ENCODE data around the gene MRPL18. TPM values are rescaled to one million over a fixed set of nuclear protein-coding genes. Genes with fewer than 3 reads are reported as not detected.

The MRPL18 gene
- total RNA-seq, 1 experiment from 2014 or later, result 123 TPM

DNA sequence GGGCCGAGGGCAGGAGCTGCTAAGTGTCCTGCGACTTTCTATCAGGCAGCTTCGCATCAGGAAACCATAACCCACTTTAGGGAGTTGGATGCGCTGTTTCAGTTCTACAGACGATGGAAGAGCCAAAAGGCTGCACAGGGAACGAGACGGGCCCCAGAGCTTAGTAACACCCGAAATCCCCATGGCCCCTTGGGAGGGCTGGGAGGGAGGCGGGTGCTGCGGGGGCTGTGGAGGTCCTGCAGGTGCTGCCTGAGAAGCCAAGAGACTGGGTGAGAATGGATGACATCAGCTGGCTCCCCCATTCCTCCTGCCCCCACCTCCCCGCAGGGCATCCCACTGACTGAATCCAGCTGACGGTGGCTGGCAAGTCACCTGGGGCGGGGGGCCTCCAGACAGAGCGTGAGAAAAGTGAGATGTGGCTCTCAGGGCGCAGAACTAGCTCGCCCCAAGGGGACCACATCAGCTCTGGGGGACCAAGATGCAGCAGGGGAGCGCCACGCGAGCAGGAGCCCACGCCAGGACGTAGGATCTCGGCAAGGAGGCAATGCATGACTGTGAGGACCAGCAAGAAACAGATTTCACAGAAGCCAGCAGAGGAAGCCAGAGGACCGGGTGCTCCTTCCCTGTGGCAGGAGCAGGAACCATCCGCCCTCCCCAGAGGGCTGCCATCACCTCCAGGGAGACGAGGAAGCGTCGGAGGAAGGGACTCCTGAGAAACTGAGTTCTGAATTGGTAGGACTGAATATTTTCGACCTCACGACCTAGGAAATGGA lies 46.6 kb downstream of the MRPL18 start:
- TF ChIP-seq, protein P1, sequence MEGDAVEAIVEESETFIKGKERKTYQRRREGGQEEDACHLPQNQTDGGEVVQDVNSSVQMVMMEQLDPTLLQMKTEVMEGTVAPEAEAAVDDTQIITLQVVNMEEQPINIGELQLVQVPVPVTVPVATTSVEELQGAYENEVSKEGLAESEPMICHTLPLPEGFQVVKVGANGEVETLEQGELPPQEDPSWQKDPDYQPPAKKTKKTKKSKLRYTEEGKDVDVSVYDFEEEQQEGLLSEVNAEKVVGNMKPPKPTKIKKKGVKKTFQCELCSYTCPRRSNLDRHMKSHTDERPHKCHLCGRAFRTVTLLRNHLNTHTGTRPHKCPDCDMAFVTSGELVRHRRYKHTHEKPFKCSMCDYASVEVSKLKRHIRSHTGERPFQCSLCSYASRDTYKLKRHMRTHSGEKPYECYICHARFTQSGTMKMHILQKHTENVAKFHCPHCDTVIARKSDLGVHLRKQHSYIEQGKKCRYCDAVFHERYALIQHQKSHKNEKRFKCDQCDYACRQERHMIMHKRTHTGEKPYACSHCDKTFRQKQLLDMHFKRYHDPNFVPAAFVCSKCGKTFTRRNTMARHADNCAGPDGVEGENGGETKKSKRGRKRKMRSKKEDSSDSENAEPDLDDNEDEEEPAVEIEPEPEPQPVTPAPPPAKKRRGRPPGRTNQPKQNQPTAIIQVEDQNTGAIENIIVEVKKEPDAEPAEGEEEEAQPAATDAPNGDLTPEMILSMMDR (conservative IDR thresholded peaks at IDR 0.05; ENCODE audit: low read depth, low read length), result no peak
- TF ChIP-seq EZH2 (IDR thresholded peaks at IDR 0.05; ENCODE audit: low read length, unreplicated experiment), result no peak
- no peak for TF ChIP-seq EZH2phosphoT487 (IDR thresholded peaks at IDR 0.05; ENCODE audit: borderline replicate concordance, low read length)
- H2AFZ ChIP-seq (ENCODE audit: low read length), result no peak overlapping the region
- no peaks in the 10 kb centered on the region for H4K20me1 ChIP-seq (ENCODE audit: low read length)
- ATAC-seq (no peak), DNase-seq (no peak)
- H3K79me2 ChIP-seq (ENCODE audit: low read length), result no peaks in the 10 kb centered on the region
- CTCF ChIA-PET, result no interaction called here
- POLR2A ChIA-PET (ENCODE audit: unreplicated experiment), result no interaction called here
- no peaks in the 10 kb centered on the region for H3K9me2 ChIP-seq (replicated peaks; ENCODE audit: low read length)
- no peak overlapping the region for H3K4me3 ChIP-seq (ENCODE audit: low read length)
- no TSS peak for BruUV-seq (replicated peaks)
- H3K4me1 ChIP-seq (ENCODE audit: insufficient read depth, low read length), result no peaks in the 10 kb centered on the region
- no peak overlapping the region for H3K9ac ChIP-seq (ENCODE audit: low read length)
- intact Hi-C loops (cut with micrococcal nuclease), result no loop called here
- H3K36me3 ChIP-seq (ENCODE audit: low read depth, low read length), result no peaks in the 10 kb centered on the region
- no peaks in the 10 kb centered on the region for H3K9me3 ChIP-seq (ENCODE audit: low read length)
- H3F3A ChIP-seq (ENCODE audit: low read length, unreplicated experiment), result no peaks in the 10 kb centered on the region
- H3K27me3 ChIP-seq (ENCODE audit: low read length), result no peaks in the 10 kb centered on the region
- H3K4me2 ChIP-seq (ENCODE audit: low read length), result no peak overlapping the region
- H3K27ac ChIP-seq (ENCODE audit: low read length), result no peak overlapping the region

DNA sequence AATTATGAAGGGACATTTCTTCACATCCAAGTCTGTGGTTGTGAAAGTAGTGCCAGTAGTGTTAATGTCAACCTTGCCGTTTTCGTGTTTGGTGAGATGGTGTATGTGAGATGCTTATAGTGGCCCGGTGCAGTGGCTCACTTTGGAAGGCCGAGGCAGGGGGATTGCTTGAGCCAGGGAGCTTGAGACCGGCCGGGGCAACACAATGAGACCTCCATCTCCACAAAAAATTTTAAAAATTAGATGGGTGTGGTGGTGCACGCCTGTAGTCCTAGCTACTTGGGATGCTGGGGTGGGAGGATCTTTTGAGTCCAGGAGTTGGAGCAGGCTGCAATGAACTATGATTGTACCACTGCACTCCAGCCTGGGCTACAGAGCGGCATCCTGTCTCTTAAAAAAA lies 47.2 kb downstream of the MRPL18 start:
- no peak overlapping the region for H2AFZ ChIP-seq (ENCODE audit: low read length)
- no peaks in the 10 kb centered on the region for H3K9me3 ChIP-seq (ENCODE audit: low read length)
- H3K4me1 ChIP-seq (ENCODE audit: insufficient read depth, low read length), result no peaks in the 10 kb centered on the region
- DNase-seq, result no peak
- no peak overlapping the region for H3K4me3 ChIP-seq (ENCODE audit: low read length)
- no peak overlapping the region for H3K9ac ChIP-seq (ENCODE audit: low read length)
- H3K27me3 ChIP-seq (ENCODE audit: low read length), result no peaks in the 10 kb centered on the region
- CTCF ChIA-PET, result no interaction called here
- H3K79me2 ChIP-seq (ENCODE audit: low read length), result no peaks in the 10 kb centered on the region
- no peaks in the 10 kb centered on the region for H4K20me1 ChIP-seq (ENCODE audit: low read length)
- BruUV-seq (replicated peaks), result no TSS peak
- no peaks in the 10 kb centered on the region for H3K9me2 ChIP-seq (replicated peaks; ENCODE audit: low read length)
- H3K27ac ChIP-seq (ENCODE audit: low read length), result no peak overlapping the region
- no peaks in the 10 kb centered on the region for H3F3A ChIP-seq (ENCODE audit: low read length, unreplicated experiment)
- intact Hi-C loops (cut with micrococcal nuclease), result no loop called here
- TF ChIP-seq, protein P1 (conservative IDR thresholded peaks at IDR 0.05; ENCODE audit: low read depth, low read length), result no peak
- TF ChIP-seq EZH2phosphoT487 (IDR thresholded peaks at IDR 0.05; ENCODE audit: borderline replicate concordance, low read length) (no peak), EZH2 (IDR thresholded peaks at IDR 0.05; ENCODE audit: low read length, unreplicated experiment) (no peak)
- POLR2A ChIA-PET (ENCODE audit: unreplicated experiment), result no interaction called here
- H3K4me2 ChIP-seq (ENCODE audit: low read length), result no peak overlapping the region
- no peak for ATAC-seq
- H3K36me3 ChIP-seq (ENCODE audit: low read depth, low read length), result no peaks in the 10 kb centered on the region

DNA sequence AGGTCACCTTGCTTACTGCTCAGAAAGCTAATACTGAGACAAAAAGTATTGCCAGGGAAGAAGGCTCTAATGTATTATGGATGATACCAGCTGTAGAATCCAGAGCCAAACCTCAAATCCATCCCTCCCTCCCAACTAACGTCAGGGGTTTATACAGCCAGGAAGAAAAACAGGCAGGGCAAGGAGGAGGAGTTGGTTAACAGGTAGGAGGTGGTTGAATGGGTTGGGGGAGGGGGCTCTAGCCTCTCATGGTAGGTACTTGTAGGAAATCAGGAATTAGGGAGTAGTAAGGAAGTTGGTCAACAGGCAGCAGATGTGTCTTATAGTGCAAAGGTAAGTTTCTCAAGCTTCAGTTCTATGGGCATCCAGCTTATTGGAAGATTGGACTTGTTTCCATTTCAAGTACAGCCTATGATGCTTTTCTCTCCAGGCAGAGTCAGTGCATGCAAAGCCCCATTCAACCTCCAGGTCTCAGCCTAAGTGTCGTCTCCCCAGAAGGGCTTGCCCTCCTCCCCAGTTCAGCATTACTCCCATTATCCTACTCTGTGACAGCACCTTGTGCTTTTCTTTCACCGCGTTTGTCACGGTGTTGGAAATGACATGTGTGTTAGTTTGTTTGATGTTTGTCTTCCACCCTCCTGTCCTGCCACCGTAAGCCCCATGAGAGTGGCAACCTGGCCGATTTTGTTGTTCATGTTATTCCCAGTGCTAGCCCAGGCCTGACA lies 47.9 kb downstream of the MRPL18 start:
- no peaks in the 10 kb centered on the region for H3K4me1 ChIP-seq (ENCODE audit: insufficient read depth, low read length)
- no peak for DNase-seq

More for the DNA sequence above, 47.9 kb downstream of the MRPL18 start:
- no peak for TF ChIP-seq EZH2 (IDR thresholded peaks at IDR 0.05; ENCODE audit: low read length, unreplicated experiment)
- TF ChIP-seq, protein P1 (conservative IDR thresholded peaks at IDR 0.05; ENCODE audit: low read depth, low read length), result no peak
- TF ChIP-seq EZH2phosphoT487 (IDR thresholded peaks at IDR 0.05; ENCODE audit: borderline replicate concordance, low read length), result no peak
- CTCF ChIA-PET, result no interaction called here
- Histone ChIP-seq H3K9ac (ENCODE audit: low read length) (no peak overlapping the region), H3K79me2 (ENCODE audit: low read length) (no peaks in the 10 kb centered on the region), H4K20me1 (ENCODE audit: low read length) (no peaks in the 10 kb centered on the region), H3F3A (ENCODE audit: low read length, unreplicated experiment) (no peaks in the 10 kb centered on the region), H3K27ac (ENCODE audit: low read length) (no peak overlapping the region), H3K27me3 (ENCODE audit: low read length) (no peaks in the 10 kb centered on the region), H3K4me3 (ENCODE audit: low read length) (no peak overlapping the region), H3K4me2 (ENCODE audit: low read length) (no peak overlapping the region), H3K36me3 (ENCODE audit: low read depth, low read length) (no peaks in the 10 kb centered on the region), H2AFZ (ENCODE audit: low read length) (no peak overlapping the region), H3K9me3 (ENCODE audit: low read length) (no peaks in the 10 kb centered on the region), H3K9me2 (replicated peaks; ENCODE audit: low read length) (no peaks in the 10 kb centered on the region)
- BruUV-seq (replicated peaks), result no TSS peak
- ATAC-seq, result no peak
- intact Hi-C loops (cut with micrococcal nuclease), result no loop called here
- POLR2A ChIA-PET (ENCODE audit: unreplicated experiment), result no interaction called here

All from PC-3 (cell line).